B cell (primary cell): ENCODE results near the gene ABCA8. TPM values are rescaled to one million over a fixed set of nuclear protein-coding genes. Genes with fewer than 3 reads are reported as not detected.

ENCODE experiments used
- ATAC-seq: fragments of 200-7000 bp; cut with Tn5 transposase; one replicate; pipeline ENCODE4 v1.10.0; 2021; ENCODE audit warnings: low read depth, mild to moderate bottlenecking, moderate number of reproducible peaks, moderate library complexity
- CTCF ChIA-PET: fragments of 350-600 bp; sonication (Branson Sonifier 250); formaldehyde crosslinking; loops from one replicate; lab custom pipeline; 2021; ENCODE audit warnings: antibody characterized with exemption, inconsistent platforms; lab: Charles Lee
- POLR2A ChIA-PET: fragments of 350-600 bp; sonication (Branson Sonifier 250); formaldehyde crosslinking; loops from one replicate; lab custom pipeline; 2021; ENCODE audit warnings: antibody characterized with exemption; lab: Charles Lee
- DNase-seq: peaks from one replicate; pipeline ENCODE4 v3.0.0; 2013
- H2AFZ ChIP-seq: 2 replicates; pipeline ENCODE4 v1.6.1; 2012; ENCODE audit warnings: mild to moderate bottlenecking, low read depth, low read length; ENCODE audit not compliant: insufficient read depth, poor library complexity, severe bottlenecking
- H3K27ac ChIP-seq, 2 donors: 1 replicate in 1 of 2; 2 replicates in 1 of 2; pipeline ENCODE4 v1.5.1; 2012 to 2013; ENCODE audit warnings: low read length in 2 of 2, mild to moderate bottlenecking in 2 of 2, moderate library complexity in 1 of 2
- H3K27me3 ChIP-seq, 4 experiments: fragments of 200-600 bp in 1 of 4; sonication (generic) in 1 of 4; replicated peaks in 1 of 4; 1 replicate in 2 of 4; 2 replicates in 2 of 4; pipeline versions ENCODE4 v1.6.1 to v1.7.0; 2013 to 2016; ENCODE audit warnings: low read length in 3 of 4, mild to moderate bottlenecking in 2 of 4, mixed read lengths in 1 of 4, moderate library complexity in 1 of 4; ENCODE audit not compliant: insufficient read depth in 4 of 4, control insufficient read depth in 3 of 4; ENCODE audit errors: control extremely low read depth in 1 of 4
- H3K36me3 ChIP-seq, 2 experiments: replicated peaks in 1 of 2; 1 replicate in 1 of 2; 2 replicates in 1 of 2; pipeline versions ENCODE4 v1.6.1 to v1.7.1; 2013; ENCODE audit warnings: low read length in 1 of 2; ENCODE audit not compliant: insufficient read depth in 2 of 2, control insufficient read depth in 1 of 2; ENCODE audit errors: control extremely low read depth in 1 of 2, extremely low read depth in 1 of 2
- H3K4me1 ChIP-seq, 2 donors: fragments of 200-600 bp in 1 of 2; sonication (generic) in 1 of 2; 1 replicate in 1 of 2; 2 replicates in 1 of 2; pipeline versions ENCODE4 v1.5.1 to v1.6.1; 2013 to 2017; ENCODE audit warnings: low read length in 2 of 2; ENCODE audit not compliant: control insufficient read depth in 2 of 2, insufficient read depth in 2 of 2
- H3K4me2 ChIP-seq: replicated peaks from 2 replicates; pipeline ENCODE3; 2012; ENCODE audit warnings: mild to moderate bottlenecking, low read depth, low read length; ENCODE audit not compliant: poor library complexity, severe bottlenecking
- H3K4me3 ChIP-seq, 5 experiments: fragments of 200-600 bp in 1 of 5; sonication (generic) in 1 of 5; 1 replicate in 3 of 5; 2 replicates in 2 of 5; pipeline versions ENCODE4 v1.5.1 to v1.7.0; 2011 to 2016; ENCODE audit warnings: low read length in 4 of 5, mild to moderate bottlenecking in 4 of 5, low read depth in 2 of 5, control low read depth in 1 of 5, moderate library complexity in 1 of 5; ENCODE audit not compliant: insufficient read depth in 1 of 5; ENCODE audit errors: control extremely low read depth in 1 of 5, extremely low read depth in 1 of 5
- H3K79me2 ChIP-seq: fragments of 200-600 bp; sonication (generic); one replicate; pipeline ENCODE4 v1.6.0; 2016; ENCODE audit warnings: low read length; ENCODE audit not compliant: control insufficient read depth, insufficient read depth
- H3K9ac ChIP-seq: fragments of 200-600 bp; sonication (generic); 2 replicates; pipeline ENCODE4 v1.6.1; 2017; ENCODE audit warnings: mild to moderate bottlenecking, low read length, moderate library complexity
- H3K9me3 ChIP-seq, 3 donors: one replicate each; pipeline versions ENCODE4 v1.6.1 to v1.7.1; 2013; ENCODE audit warnings: low read length in 2 of 3; ENCODE audit not compliant: control insufficient read depth in 2 of 3, insufficient read depth in 1 of 3; ENCODE audit errors: control extremely low read depth in 1 of 3
- H4K20me1 ChIP-seq: 2 replicates; pipeline ENCODE4 v1.6.0; 2012; ENCODE audit warnings: mild to moderate bottlenecking, low read length; ENCODE audit not compliant: insufficient read depth, control insufficient read depth, poor library complexity, severe bottlenecking
- H3K27ac Mint-ChIP-seq: one replicate; pipeline ENCODE4 v1.8.0; 2021; ENCODE audit warnings: mixed read lengths
- H3K27me3 Mint-ChIP-seq: one replicate; pipeline ENCODE4 v1.8.0; 2021; ENCODE audit warnings: mixed read lengths
- H3K4me1 Mint-ChIP-seq: one replicate; pipeline ENCODE4 v1.8.0; 2021; ENCODE audit warnings: mixed read lengths
- H3K4me3 Mint-ChIP-seq: one replicate; pipeline ENCODE4 v1.8.0; 2021; ENCODE audit warnings: mixed read lengths
- H3K9me3 Mint-ChIP-seq: one replicate; pipeline ENCODE4 v1.8.0; 2022; ENCODE audit warnings: mixed read lengths; ENCODE audit not compliant: insufficient read depth
- EZH2 ChIP-seq: IDR thresholded peaks from 2 replicates; pipeline ENCODE4 v1.6.1; 2012; ENCODE audit warnings: borderline replicate concordance, low read depth, mild to moderate bottlenecking, moderate library complexity, low read length; ENCODE audit not compliant: insufficient read depth, poor library complexity, severe bottlenecking
- WGBS: methylation state at CpG from one replicate; pipeline ENCODE4 v1.1.5; 2013; ENCODE audit warnings: missing lambda C conversion rate; ENCODE audit not compliant: insufficient coverage; 5-methylcytosine and 5-hydroxymethylcytosine counted together
- intact Hi-C: fragments of 100-400 bp; cut with micrococcal nuclease; formaldehyde crosslinking; loops from one replicate; pipeline ENCODE4 v1.10.0; 2022
- polyA plus RNA-seq: library from polyadenylated mRNA; depleted of rRNA; stranded (reverse); fragments of >200 nt; gene quantifications from 2 replicates; pipeline ENCODE4 v1.2.3, GENCODE V29; 2012
- total RNA-seq, 2 donors: library from RNA; stranded (reverse); fragments of 120-200 nt in 1 of 2; gene quantifications; 1 replicate in 1 of 2; 2 replicates in 1 of 2; pipeline versions ENCODE4 v1.2.3 to v1.2.4, GENCODE V29; 2013 to 2022
- TF ChIP-seq, protein P1 (sequence below): fragments of 200-600 bp; IDR thresholded peaks from one replicate; pipeline ENCODE4 v1.8.0; 2022; ENCODE audit warnings: antibody characterized with exemption, mild to moderate bottlenecking

Gene ABCA8
- total and polyA plus RNA-seq, 2 donors (not counting 1 experiment from before 2014, with no cell fraction given): not detected

GRCh38 chr17:68903286-68903685, 51.9 kb downstream of the ABCA8 start:
- no peaks in the 10 kb centered on the region for H3K27me3 ChIP-seq
- H3K4me1 ChIP-seq: no peaks in the 10 kb centered on the region
- H3K9ac ChIP-seq: no peak overlapping the region
- Mint-ChIP-seq H3K9me3 (no peaks in the 10 kb centered on the region), H3K27me3 (no peaks in the 10 kb centered on the region), H3K4me3 (no peak overlapping the region), H3K27ac (no peak overlapping the region), H3K4me1 (no peaks in the 10 kb centered on the region)
- no peaks in the 10 kb centered on the region for H3K9me3 ChIP-seq
- no peak overlapping the region for H3K27ac ChIP-seq
- no peak for DNase-seq
- CTCF ChIA-PET: no interaction called here
- no peaks in the 10 kb centered on the region for H3K36me3 ChIP-seq
- H2AFZ ChIP-seq: no peak overlapping the region
- intact Hi-C loops: no loop called here
- POLR2A ChIA-PET: no interaction called here
- TF ChIP-seq EZH2: no peak
- TF ChIP-seq, protein P1, sequence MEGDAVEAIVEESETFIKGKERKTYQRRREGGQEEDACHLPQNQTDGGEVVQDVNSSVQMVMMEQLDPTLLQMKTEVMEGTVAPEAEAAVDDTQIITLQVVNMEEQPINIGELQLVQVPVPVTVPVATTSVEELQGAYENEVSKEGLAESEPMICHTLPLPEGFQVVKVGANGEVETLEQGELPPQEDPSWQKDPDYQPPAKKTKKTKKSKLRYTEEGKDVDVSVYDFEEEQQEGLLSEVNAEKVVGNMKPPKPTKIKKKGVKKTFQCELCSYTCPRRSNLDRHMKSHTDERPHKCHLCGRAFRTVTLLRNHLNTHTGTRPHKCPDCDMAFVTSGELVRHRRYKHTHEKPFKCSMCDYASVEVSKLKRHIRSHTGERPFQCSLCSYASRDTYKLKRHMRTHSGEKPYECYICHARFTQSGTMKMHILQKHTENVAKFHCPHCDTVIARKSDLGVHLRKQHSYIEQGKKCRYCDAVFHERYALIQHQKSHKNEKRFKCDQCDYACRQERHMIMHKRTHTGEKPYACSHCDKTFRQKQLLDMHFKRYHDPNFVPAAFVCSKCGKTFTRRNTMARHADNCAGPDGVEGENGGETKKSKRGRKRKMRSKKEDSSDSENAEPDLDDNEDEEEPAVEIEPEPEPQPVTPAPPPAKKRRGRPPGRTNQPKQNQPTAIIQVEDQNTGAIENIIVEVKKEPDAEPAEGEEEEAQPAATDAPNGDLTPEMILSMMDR: no peak
- no peak for ATAC-seq
- no peaks in the 10 kb centered on the region for H4K20me1 ChIP-seq
- no peak overlapping the region for H3K4me2 ChIP-seq
- H3K4me3 ChIP-seq: no peak overlapping the region
- H3K79me2 ChIP-seq: no peaks in the 10 kb centered on the region
- WGBS: 90% methylated on average over 2 of the region's 8 CpGs

GRCh38 chr17:68897557-68897956, 57.6 kb downstream of the ABCA8 start:
- Histone ChIP-seq H3K27me3 (no peaks in the 10 kb centered on the region), H3K27ac (no peak overlapping the region), H3K36me3 (no peaks in the 10 kb centered on the region), H3K9ac (no peak overlapping the region), H3K4me1 (no peaks in the 10 kb centered on the region), H2AFZ (no peak overlapping the region), H3K4me2 (no peak overlapping the region), H3K79me2 (no peaks in the 10 kb centered on the region), H3K4me3 (no peak overlapping the region), H4K20me1 (no peaks in the 10 kb centered on the region), H3K9me3 (peaks cover 0 to 5% (median 0%) of the 10 kb centered on the region in 3 donors)
- Mint-ChIP-seq H3K4me1 (no peaks in the 10 kb centered on the region), H3K27ac (no peak overlapping the region), H3K9me3 (peaks cover 3% of the 10 kb centered on the region), H3K4me3 (no peak overlapping the region), H3K27me3 (peaks cover 4% of the 10 kb centered on the region)
- DNase-seq (no peak), ATAC-seq (no peak)
- CTCF ChIA-PET: no interaction called here
- TF ChIP-seq, protein P1: no peak
- no peak for TF ChIP-seq EZH2
- POLR2A ChIA-PET: no interaction called here
- intact Hi-C loops: no loop called here
